CD4-positive, alpha-beta T cell treated with Interferon gamma for 1 hour (primary cell): ENCODE measurements around the gene NET1.
"Not testable (repeated sequence)": the region's sequence is repeated elsewhere in the genome, so short reads cannot be mapped to it uniquely, and the experiment has no call there.

Source experiments
- DNase-seq: peaks from one replicate; pipeline ENCODE4 v3.0.0-alpha.2; 2020

Gene NET1

DNA sequence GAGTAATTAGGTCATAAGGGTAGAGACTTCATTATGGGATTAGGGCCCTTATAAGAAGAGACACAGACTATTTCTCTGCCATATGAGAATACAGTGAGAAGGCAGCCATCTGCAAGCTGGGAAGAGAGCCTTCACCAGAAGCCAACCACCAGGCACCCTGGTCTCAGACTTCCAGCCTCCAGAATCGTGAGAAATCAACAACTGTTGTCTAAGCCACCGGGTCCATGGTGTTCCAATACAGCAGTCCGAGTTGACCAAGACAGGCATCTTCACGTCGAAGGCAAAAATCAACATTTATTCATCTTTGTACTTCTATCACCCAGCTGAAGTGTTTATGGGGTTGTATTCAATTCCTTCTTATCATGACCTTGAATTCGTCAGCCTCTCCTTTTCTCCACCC lies 13.0 kb upstream of the NET1 start:
- DNase-seq, result no peak

DNA sequence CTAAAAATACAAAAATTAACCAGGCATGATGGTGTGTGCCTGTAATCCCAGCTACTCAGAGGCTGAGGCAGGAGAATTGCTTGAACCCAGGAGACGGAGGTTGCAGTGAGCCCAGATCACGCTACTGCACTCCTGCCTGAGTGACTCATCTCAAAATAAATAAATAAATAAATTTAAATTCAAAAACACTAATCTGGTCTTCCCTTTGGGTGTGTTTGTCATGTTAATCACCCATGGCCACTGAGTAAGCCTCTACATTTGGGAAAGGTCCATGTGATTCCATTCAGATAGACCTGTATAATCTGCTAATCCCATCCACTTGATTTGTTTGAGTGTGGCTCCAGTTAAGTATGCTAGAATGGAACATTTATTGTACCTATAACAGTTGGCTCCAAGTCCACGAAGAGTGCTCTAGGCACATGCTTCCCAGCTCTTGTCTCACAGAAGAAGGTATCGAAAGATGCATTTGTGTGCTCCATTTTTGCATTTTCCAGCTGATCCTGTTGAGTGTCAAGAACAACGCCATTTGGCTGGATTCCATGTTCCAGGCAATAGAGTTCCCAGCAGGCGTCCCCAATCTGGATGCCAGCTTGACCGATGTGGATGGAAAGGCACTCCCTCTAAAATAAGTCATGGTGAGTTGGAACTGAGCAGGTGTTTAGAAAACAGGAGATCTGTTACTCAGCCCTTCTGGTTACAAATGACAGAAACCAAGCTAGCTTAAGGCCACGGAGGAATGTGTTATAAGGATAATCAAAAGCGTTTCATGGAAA lies 11.7 kb upstream of the NET1 start:
- DNase-seq, result no peak

DNA sequence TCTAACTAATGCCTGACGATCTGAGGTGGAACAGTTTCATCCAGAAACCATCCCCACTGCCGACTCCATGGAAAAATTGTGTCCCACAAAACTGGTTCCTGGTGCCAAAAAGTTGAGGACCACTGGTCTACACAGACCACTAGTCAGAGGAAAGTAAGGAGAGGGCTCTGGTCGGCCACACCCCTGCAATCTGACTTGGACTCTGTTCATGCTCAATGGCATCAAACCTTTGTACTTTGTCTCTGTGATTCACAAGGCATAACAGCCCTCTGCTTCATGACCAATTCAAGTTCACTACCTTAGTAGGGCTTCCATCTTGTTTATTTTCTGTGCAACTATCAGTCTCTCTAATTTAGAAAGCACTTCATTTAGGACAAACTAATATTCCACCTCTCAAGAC lies 9.6 kb upstream of the NET1 start:
- DNase-seq, result no peak

DNA sequence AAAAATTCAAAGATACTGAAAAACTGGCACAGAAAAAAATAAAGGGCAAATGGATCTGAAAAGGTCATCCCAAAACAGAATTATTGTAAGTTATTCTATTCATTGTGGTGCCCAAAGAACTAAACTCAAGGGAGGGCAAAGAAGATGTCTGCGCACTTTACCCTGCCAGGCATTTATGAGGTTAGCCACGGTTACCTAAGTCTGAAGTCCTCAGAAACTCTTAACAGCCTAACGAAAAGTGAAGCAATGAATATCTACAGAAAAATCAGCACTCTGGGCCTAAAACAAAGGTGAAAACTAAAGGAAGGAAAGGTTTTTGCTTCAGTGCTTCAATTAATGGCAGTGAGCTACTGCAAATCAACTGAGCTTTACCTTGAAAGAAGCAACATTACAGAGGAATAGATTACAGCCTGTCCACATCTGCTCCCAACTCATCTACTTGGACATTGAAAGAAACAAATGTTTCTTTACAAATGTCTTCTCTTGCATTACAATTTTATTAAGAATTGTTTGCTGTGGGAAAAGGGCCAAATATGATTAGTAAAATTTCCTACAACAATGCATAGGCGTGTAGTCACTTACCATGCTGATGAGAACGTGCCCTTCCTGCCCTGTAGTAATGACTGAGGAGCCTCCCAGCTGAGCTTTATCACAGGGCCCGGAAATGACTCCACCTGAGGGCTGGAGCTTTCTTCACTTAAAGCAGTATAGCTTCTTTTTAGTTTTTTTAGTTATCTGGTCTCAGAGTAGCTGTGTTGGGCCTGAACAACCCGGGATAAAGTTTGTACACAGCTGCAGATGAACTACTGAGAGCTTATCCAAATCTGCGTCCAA lies 7.9 kb upstream of the NET1 start, which contains the start of gene TUBAL3:
Gene TUBAL3 (minus strand): TSS at position 621 of the 834 bp plus-strand sequence. CDS start 36 bp downstream, at position 585.
- DNase-seq, result no peak

DNA sequence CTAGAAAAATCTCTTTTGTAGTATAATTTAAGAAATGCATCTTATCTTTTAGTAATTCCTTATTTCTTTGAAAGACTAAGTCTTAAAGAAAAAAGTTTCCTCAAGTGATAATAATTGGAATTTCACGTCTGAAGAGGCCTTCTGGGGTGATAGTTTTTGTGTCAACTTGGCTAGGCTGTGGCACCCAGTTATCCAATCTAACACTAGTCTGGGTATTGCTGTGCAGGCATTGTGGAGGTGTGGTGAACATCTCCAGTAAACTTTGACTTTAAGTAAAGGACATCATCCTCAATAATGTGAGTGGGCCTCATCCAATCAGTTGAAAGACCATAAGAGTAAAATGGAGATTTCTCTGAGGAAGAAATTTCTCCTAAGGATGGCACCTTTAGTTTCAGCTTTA lies 5.4 kb upstream of the NET1 start:
- DNase-seq, result no peak

DNA sequence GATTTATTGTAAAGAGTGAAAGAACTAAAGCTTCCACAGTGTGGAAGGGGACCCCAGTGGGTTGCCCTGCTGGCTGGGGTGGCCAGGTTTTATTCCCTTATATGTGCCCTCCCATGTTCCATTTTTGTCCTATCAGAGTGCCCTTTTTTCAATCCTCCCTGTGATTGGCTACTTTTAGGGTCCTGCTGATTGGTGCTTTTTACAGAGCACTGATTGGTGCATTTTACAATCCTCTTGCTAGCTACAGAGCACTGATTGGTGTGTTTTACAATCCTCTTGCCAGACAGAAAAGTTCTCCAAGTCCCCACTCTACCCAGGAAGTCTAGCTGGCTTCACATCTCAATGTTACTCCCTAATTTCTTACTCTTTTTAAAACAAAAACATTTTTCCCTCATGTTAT lies 1.6 kb upstream of the NET1 start:
- not testable (repeated sequence) for DNase-seq

DNA sequence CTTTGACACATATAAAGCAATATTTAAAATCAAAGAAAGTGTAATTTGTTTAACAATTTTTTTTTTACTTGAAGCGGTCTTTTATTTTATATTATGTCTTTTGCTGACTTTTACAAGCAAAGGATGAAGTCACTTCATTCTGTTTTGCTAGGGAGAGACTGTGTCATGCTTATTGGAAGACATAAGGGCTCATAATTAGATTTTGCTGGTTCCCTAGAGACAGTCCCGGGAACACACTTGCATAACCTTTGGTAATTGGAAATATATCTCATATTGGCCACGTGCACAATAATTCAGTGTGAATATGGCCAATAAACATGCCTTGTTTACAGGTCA lies 448 bp upstream of the NET1 start:
- DNase-seq, result no peak

DNA sequence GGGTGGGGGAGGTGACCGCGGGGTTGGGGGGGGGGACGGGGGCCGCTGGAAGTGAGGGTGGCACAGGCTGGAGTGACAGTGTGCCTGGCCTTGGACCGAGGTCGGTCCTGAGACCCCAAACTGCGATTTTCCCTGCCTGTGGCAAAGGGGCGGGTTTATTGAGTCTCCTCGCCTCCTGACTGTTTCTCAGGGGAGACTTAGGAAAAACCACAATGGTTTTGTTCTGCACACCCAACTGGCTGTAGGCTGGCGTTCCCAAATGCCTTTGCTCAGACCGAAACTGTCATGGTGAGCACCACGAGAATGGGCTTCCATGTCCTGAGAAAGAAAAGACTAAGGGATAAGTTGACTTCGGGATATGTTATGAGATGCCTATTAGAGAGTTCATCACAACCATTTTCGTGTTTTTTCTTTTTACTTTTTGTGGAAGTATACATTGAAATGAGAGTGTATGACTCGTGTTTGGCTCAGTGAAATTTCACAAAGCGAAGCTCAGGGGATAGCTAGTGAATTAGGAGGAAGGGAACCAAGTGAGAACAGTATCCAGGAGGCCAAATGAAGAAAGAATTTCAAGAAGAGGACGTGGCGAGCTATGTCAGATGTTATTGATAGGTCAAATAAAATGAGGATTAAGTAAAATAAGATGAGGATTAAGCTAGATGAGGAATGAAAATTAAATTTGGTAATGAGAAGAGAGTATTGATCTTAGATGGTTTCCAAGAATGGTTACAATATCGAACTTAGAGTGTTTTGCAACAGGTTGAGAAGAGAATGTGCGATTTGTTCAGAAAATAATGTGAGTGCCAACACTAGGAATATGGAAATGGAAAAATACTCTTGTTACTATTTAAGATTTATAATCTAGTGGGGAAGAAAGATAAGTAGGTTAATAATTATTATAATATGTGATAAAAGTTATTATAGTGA lies 918 bp downstream of the NET1 start:
- no peak for DNase-seq

DNA sequence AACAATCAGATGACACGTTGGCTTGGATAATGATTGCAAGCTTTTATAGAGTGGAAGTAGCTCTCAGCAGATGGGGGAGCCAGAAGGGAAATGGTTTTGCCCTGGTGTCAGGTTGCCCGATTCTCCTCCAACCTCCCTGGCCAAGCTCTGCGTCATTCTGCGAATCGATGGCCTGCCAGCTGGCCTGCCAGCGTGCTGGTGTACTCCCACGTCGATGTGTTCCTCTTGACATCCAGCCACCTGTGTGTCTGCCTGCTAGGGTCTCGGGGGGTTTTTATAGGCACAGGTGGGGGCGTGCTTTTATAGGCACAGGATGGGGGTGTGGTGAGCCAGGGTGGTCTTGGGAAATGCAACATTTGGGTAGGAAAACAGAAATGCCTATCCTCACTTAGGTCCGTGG lies 4.6 kb downstream of the NET1 start:
- no peak for DNase-seq

DNA sequence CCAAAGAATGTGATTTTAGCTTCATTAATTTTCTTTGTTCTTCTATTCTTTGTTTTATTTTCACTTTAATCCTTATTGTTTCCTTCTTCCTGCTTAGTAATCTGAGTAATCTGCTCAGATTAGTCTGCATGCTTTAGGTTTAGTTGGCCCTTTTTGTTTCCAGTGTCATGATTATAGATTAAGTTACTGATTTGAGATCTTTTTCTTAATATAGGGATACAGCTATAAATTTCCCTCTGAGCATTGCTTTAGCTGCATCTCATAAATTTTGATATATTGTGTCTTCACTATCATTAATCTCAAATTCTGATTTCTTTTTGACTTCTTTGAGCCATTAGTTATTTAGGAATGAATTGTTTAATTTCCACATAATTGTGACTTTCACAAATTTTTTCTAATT lies 6.2 kb downstream of the NET1 start:
- no peak for DNase-seq

DNA sequence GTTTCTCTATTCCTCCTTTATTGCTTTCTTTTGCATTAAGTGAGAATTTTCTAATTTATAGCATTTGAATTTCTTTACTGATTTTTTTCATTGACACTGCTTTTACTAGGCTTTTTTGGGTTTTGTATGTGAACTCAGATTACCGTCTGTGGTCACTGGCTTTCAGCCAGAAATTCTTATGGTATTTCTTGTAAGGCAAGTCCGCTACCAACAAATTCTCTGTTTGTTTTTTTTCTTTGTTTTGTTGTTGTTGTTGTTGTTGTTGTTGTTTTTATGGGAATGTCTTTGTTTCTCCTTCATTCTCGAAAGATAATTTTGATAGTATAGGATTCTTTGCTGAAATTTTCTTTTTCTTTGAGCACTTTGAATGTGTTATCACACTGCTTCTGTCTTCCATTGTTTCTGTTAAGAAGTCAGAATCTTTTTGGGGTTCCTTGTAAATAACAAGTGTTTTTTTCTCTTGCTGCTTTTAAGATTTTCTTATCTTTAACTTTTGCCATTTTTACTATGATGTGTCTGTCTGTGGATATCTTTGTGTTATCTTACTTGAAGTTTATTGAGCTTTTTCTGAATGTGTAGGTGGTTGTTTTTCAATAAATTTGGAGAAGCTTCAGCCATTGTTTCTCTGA lies 7.2 kb downstream of the NET1 start:
- DNase-seq, result no peak

DNA sequence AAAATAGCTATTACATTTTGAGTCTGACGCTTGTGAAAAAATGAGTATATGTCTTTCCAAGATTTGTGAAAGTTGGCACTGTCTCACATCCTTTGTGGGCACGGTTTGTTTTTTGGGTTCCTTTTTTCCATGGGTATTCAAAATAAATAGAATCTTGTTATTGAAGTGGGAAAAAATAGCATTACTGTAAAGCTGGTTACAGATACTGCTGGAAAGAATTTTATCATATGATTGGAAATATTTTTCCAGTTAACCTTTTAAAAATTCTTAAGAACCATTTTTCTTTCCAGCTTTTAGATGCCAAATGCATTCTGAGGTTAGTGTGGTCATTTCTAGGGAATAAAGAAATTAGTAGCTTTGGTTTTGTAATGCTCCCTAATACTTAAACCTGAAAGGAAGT lies 11.4 kb downstream of the NET1 start:
- DNase-seq, result no peak

DNA sequence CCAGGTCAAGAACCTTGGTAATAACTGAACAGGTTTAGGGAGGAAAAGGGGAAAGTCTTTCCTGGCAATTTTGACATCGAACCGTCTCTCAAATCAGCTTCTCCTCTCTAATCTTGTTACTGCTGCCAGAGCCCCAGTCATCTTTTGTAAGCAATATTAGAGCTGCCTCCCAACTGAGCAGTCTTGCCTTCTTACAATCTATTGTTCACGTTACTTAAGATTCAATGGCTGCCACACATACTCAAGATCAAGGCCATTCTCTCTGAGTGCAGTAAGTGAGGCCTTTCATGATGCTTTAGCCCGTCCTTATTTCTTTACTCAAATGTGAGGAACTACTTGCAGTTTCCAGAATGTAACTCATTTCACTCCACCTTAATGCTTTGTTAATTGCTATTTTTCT lies 12.4 kb downstream of the NET1 start:
- DNase-seq, result no peak

DNA sequence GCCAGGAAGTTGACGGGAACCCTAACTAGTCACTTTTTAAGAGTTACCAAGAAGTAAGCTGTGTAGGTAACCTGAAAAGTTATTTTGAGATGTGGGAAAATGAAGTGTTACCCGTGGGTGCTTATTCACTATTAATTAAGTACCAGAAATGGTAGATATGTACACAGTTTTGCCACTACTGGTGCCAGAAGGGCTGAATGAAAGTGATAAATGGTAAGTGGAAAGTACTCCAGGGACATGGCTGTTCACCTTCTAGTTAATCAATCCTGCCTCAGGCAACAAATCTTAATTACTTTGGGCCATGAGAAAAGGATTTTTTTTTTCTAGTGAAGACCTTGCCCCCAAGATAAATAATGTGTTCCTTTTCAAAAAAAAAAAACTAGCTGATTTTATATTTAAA lies 15.8 kb downstream of the NET1 start:
- DNase-seq, result no peak

DNA sequence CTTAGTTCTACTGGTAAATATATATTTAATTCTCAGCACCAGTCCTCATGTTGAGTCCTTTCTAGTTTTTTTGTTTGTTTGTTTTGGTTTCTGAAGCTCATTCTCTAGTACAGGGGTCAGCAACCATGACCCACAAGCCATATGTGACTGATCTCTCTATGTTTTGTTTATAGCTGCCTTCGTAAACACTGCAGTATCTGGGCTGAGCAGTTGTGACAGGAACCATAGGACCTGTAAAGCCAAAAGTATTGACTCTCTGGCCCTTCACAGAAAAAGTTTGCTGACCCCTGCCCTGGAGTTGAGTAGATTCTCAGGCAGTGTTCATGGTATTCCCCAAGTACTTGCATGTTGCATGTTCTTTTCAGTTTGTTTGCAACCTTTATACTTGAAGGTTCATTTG lies 20.8 kb downstream of the NET1 start:
- DNase-seq, result no peak

DNA sequence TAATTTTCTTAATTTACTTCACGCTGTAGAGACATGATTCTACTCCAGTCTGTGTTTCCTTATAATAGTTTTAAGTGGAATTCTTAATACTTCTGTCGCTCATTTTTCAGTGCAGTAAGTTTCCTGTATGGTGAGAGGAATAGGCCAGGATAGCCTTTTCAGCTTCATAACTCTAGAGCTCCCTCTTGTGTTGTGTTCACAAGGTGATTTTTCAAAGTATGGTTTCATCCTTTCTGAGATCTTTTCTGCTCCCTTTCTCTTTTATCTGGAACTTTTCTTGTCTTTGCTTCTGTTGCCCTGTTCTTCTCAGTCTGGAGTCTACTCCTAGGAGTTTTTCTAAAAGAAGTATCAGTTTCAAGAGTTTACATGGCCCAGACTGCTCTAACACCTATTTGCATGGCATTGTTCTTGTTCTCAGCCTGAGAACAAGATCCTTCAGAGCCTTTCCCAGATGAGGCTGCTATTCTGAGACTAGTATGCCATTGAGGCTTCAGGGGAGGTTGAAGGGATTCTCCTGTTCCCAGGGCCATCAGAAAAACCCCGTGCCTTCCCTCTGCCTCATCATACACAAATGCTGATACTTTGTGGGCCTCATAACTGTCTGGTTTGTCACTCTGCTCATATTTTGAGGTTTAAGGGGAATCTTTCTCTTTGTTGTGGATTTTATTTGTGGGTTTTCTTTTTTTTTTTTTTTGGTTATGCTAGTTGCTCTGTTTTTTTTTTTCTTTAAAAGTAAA lies 21.8 kb downstream of the NET1 start:
- DNase-seq, result no peak

DNA sequence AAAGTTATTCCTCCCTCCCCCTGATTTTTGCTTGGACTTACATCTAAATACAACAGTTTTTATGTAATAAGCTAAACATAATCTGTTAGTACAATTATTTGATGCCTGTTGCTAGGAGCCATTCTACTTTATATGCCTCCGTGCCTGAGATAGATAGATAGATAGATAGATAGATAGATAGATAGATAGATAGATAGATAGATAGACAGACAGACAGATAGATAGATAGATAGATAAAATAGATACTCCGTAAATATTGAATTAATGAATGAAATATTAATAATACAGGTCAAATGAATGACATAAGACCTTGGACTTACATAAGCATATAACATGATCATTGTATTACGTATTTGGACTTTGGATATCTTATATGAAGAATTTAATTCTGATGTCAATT lies 23.0 kb downstream of the NET1 start:
- no peak for DNase-seq

DNA sequence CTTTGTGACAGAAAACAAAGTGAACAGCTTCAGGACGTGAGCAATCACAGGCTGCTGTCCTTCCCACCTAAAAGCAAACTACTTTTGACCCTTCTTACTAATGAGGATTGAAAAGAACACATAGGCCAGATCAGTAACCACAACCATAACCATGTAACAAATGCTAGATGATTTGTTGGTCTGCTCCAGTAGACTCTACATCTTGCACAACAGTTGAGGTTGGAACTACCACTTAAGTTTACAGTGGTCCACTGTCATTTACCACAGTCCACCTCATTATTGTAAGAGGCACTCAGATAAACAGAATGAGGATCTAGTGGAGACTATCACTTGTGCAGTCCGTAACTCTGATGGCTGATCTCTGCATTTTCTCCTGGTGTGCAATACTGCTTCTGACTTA lies 27.8 kb downstream of the NET1 start:
- no peak for DNase-seq

DNA sequence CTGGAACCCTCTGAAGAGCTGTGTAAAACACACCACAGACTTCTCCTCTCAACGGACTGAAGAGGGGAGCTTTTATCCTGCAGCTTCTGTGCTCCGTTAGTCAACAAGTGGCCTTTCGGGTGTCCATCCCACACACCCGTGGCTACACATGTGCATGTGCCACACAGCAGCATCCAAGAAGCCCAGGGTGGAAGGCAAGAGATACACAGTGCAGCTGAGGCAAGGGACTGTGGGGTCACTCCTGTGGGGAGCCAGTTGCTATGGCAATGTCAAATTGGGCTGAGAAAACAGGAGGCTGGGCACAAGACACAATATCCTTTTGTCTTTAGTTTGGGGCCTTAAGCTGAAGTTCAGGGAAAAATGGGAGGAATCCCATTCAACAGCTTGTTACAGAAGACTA lies 28.7 kb downstream of the NET1 start:
- no peak for DNase-seq

DNA sequence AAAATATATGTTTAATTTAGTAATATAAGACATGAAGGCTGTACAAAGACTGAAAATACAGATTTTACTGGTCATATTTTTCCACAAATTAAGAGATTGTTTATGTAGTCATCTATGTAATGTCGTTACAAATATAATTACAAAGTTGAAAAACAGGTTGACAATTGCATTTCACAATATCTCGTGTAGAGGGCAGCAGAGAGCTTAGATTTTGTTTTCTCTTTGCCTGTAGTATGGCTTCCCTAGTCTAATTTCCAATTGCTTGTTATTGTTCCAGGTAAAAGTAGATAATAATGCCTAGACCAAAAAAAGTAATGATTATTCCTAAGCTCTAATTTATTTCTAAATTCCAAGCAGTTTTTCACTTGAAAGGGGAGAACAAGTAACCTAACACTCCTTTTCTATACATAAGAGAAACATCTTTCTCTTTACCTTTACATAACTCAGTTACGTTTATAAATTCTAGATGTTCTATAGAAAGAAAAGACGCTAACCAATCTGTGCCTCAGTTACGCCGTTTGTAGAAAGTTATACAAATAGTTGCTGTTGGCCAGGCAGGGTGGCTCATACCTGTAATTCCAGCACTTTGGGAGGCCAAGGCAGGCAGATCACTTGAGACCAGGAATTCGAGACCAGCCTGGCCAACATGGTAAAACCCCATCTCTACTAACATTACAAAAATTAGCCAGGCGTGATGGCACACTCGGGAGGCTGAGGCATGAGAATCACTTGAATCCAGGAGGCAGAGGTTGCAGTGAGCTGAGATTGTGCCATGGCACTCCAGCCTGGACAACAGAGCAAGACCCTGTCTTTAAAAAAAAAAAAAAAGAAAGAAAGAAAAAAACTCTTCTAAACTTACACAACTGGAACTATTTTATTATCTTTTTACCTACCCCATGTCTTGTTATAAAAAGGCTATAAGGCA lies 30.0 kb downstream of the NET1 start:
- DNase-seq, result no peak

DNA sequence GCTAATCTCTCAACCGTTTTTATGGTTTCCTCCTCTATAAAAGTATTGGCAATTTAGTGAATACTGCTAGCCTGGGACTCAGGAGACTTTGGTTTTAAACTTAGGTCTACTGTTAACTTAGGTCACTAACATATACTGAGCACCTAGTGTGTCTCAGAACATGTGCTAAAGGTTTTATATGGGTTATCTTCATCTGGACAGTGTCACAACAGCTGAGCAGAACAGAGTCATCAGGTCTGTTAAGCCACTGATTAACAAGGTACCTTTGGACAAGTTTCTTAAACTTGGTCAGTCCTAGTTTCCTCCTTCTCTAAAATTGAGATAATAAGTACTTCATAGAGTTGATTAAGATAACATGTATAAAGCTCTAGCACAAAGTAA lies 30.6 kb downstream of the NET1 start:
- DNase-seq, result no peak
